ENCODE results near the gene VSIG10. TPM values are rescaled to one million over a fixed set of nuclear protein-coding genes. Genes with fewer than 3 reads are reported as not detected.

The VSIG10 gene
- total and polyA plus RNA-seq, 2 of the 13 experiments (the other 11 are each of a cell fraction or from before 2014, with no cell fraction given): 25.6 to 42.5 TPM

DNA sequence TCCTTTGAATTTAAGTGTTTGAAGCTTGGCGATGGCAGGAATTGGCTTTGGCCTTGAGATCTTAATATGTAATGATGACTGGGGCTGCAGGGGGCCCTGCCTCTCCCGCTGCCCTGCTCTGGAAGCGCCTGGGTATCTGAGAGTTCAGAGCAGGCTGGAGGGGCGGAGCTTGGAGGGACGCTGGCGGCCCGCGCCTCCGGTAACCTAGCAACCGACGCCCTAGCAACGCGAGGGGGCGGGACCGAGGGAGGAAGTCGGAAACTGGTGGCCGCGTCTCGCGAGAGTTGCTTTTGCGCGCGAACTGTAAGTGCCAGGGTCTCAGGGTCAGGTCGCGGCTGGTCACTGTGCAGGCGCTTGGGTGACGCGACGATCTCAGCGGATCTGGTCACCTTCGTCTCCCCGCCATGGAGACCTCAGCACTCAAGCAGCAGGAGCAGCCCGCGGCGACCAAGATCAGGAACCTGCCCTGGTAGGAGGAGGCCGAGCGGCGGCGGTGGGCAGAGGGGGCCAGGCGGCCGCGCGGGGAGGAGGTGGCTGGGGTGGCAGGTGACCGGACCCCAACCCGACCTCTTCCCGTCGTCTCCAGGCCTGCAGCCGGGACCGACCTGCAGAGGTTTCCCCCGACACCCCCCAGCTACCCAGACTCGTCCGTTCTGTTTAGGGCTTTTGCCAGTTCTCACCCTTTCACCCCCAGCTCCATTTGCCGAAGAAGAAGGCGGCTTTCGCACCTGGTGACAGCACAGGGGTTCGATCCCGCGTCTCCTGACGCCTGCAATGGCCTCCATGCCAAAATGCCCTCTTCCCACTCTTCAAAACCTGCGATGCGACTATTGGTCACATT, 87.2 kb downstream of the VSIG10 start, which contains the start of gene RFC5 (continued):
- TF ChIP-seq, protein P1, sequence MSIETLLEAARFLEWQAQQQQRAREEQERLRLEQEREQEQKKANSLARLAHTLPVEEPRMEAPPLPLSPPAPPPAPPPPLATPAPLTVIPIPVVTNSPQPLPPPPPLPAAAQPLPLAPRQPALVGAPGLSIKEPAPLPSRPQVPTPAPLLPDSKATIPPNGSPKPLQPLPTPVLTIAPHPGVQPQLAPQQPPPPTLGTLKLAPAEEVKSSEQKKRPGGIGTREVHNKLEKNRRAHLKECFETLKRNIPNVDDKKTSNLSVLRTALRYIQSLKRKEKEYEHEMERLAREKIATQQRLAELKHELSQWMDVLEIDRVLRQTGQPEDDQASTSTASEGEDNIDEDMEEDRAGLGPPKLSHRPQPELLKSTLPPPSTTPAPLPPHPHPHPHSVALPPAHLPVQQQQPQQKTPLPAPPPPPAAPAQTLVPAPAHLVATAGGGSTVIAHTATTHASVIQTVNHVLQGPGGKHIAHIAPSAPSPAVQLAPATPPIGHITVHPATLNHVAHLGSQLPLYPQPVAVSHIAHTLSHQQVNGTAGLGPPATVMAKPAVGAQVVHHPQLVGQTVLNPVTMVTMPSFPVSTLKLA (IDR thresholded peaks at IDR 0.05): no peak
- 0 out of 2 replicates have a peak, but pooled peaks have one; percentile 60 for TF ChIP-seq KLF11 (CRISPR knock-in tag; IDR thresholded peaks at IDR 0.05)
- TF ChIP-seq, protein P2, sequence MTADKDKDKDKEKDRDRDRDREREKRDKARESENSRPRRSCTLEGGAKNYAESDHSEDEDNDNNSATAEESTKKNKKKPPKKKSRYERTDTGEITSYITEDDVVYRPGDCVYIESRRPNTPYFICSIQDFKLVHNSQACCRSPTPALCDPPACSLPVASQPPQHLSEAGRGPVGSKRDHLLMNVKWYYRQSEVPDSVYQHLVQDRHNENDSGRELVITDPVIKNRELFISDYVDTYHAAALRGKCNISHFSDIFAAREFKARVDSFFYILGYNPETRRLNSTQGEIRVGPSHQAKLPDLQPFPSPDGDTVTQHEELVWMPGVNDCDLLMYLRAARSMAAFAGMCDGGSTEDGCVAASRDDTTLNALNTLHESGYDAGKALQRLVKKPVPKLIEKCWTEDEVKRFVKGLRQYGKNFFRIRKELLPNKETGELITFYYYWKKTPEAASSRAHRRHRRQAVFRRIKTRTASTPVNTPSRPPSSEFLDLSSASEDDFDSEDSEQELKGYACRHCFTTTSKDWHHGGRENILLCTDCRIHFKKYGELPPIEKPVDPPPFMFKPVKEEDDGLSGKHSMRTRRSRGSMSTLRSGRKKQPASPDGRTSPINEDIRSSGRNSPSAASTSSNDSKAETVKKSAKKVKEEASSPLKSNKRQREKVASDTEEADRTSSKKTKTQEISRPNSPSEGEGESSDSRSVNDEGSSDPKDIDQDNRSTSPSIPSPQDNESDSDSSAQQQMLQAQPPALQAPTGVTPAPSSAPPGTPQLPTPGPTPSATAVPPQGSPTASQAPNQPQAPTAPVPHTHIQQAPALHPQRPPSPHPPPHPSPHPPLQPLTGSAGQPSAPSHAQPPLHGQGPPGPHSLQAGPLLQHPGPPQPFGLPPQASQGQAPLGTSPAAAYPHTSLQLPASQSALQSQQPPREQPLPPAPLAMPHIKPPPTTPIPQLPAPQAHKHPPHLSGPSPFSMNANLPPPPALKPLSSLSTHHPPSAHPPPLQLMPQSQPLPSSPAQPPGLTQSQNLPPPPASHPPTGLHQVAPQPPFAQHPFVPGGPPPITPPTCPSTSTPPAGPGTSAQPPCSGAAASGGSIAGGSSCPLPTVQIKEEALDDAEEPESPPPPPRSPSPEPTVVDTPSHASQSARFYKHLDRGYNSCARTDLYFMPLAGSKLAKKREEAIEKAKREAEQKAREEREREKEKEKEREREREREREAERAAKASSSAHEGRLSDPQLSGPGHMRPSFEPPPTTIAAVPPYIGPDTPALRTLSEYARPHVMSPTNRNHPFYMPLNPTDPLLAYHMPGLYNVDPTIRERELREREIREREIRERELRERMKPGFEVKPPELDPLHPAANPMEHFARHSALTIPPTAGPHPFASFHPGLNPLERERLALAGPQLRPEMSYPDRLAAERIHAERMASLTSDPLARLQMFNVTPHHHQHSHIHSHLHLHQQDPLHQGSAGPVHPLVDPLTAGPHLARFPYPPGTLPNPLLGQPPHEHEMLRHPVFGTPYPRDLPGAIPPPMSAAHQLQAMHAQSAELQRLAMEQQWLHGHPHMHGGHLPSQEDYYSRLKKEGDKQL (CRISPR knock-in tag; IDR thresholded peaks at IDR 0.05; ENCODE audit: low read depth): no peak
- no peak for TF ChIP-seq ZNF180 (CRISPR knock-in tag; IDR thresholded peaks at IDR 0.05; ENCODE audit: borderline replicate concordance, low read depth)
- TF ChIP-seq, protein P3, sequence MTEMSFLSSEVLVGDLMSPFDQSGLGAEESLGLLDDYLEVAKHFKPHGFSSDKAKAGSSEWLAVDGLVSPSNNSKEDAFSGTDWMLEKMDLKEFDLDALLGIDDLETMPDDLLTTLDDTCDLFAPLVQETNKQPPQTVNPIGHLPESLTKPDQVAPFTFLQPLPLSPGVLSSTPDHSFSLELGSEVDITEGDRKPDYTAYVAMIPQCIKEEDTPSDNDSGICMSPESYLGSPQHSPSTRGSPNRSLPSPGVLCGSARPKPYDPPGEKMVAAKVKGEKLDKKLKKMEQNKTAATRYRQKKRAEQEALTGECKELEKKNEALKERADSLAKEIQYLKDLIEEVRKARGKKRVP (CRISPR knock-in tag; IDR thresholded peaks at IDR 0.05): no peak
- TF ChIP-seq, protein P4, sequence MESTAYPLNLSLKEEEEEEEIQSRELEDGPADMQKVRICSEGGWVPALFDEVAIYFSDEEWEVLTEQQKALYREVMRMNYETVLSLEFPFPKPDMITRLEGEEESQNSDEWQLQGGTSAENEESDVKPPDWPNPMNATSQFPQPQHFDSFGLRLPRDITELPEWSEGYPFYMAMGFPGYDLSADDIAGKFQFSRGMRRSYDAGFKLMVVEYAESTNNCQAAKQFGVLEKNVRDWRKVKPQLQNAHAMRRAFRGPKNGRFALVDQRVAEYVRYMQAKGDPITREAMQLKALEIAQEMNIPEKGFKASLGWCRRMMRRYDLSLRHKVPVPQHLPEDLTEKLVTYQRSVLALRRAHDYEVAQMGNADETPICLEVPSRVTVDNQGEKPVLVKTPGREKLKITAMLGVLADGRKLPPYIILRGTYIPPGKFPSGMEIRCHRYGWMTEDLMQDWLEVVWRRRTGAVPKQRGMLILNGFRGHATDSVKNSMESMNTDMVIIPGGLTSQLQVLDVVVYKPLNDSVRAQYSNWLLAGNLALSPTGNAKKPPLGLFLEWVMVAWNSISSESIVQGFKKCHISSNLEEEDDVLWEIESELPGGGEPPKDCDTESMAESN (CRISPR knock-in tag; conservative IDR thresholded peaks at IDR 0.05): peak; percentile 74; the same call in 1 of the 2 replicates
- TF ChIP-seq, protein P5, sequence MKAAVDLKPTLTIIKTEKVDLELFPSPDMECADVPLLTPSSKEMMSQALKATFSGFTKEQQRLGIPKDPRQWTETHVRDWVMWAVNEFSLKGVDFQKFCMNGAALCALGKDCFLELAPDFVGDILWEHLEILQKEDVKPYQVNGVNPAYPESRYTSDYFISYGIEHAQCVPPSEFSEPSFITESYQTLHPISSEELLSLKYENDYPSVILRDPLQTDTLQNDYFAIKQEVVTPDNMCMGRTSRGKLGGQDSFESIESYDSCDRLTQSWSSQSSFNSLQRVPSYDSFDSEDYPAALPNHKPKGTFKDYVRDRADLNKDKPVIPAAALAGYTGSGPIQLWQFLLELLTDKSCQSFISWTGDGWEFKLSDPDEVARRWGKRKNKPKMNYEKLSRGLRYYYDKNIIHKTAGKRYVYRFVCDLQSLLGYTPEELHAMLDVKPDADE (CRISPR knock-in tag; IDR thresholded peaks at IDR 0.05): no peak
- TF ChIP-seq ZBTB8A (CRISPR knock-in tag; IDR thresholded peaks at IDR 0.05; ENCODE audit: borderline replicate concordance, low read depth): no peak
- no peak for TF ChIP-seq ZNF20 (CRISPR knock-in tag; IDR thresholded peaks at IDR 0.05)
- peak; percentile 96 for TF ChIP-seq GATAD1 (CRISPR knock-in tag; IDR thresholded peaks at IDR 0.05)
- TF ChIP-seq, protein P6, sequence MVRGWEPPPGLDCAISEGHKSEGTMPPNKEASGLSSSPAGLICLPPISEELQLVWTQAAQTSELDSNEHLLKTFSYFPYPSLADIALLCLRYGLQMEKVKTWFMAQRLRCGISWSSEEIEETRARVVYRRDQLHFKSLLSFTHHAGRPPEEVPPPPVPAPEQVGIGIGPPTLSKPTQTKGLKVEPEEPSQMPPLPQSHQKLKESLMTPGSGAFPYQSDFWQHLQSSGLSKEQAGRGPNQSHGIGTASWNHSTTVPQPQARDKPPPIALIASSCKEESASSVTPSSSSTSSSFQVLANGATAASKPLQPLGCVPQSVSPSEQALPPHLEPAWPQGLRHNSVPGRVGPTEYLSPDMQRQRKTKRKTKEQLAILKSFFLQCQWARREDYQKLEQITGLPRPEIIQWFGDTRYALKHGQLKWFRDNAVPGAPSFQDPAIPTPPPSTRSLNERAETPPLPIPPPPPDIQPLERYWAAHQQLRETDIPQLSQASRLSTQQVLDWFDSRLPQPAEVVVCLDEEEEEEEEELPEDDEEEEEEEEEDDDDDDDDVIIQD (CRISPR knock-in tag; IDR thresholded peaks at IDR 0.05; ENCODE audit: low read depth): peak; percentile 74
- TF ChIP-seq, protein P7, sequence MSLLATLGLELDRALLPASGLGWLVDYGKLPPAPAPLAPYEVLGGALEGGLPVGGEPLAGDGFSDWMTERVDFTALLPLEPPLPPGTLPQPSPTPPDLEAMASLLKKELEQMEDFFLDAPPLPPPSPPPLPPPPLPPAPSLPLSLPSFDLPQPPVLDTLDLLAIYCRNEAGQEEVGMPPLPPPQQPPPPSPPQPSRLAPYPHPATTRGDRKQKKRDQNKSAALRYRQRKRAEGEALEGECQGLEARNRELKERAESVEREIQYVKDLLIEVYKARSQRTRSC (CRISPR knock-in tag; IDR thresholded peaks at IDR 0.05; ENCODE audit: low read depth): no peak
